CD4-positive, alpha-beta T cell treated with Interleukin-12 subunit alpha and Interleukin-12 subunit beta, for 1 hour (primary cell): ENCODE measurements around the gene WDR59.
"Not testable (repeated sequence)": the region's sequence is repeated elsewhere in the genome, so short reads cannot be mapped to it uniquely, and the experiment has no call there.

ENCODE experiments used
- DNase-seq: peaks from one replicate; pipeline ENCODE4 v3.0.0-alpha.2; 2020

WDR59 gene, protein sequence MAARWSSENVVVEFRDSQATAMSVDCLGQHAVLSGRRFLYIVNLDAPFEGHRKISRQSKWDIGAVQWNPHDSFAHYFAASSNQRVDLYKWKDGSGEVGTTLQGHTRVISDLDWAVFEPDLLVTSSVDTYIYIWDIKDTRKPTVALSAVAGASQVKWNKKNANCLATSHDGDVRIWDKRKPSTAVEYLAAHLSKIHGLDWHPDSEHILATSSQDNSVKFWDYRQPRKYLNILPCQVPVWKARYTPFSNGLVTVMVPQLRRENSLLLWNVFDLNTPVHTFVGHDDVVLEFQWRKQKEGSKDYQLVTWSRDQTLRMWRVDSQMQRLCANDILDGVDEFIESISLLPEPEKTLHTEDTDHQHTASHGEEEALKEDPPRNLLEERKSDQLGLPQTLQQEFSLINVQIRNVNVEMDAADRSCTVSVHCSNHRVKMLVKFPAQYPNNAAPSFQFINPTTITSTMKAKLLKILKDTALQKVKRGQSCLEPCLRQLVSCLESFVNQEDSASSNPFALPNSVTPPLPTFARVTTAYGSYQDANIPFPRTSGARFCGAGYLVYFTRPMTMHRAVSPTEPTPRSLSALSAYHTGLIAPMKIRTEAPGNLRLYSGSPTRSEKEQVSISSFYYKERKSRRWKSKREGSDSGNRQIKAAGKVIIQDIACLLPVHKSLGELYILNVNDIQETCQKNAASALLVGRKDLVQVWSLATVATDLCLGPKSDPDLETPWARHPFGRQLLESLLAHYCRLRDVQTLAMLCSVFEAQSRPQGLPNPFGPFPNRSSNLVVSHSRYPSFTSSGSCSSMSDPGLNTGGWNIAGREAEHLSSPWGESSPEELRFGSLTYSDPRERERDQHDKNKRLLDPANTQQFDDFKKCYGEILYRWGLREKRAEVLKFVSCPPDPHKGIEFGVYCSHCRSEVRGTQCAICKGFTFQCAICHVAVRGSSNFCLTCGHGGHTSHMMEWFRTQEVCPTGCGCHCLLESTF

DNA sequence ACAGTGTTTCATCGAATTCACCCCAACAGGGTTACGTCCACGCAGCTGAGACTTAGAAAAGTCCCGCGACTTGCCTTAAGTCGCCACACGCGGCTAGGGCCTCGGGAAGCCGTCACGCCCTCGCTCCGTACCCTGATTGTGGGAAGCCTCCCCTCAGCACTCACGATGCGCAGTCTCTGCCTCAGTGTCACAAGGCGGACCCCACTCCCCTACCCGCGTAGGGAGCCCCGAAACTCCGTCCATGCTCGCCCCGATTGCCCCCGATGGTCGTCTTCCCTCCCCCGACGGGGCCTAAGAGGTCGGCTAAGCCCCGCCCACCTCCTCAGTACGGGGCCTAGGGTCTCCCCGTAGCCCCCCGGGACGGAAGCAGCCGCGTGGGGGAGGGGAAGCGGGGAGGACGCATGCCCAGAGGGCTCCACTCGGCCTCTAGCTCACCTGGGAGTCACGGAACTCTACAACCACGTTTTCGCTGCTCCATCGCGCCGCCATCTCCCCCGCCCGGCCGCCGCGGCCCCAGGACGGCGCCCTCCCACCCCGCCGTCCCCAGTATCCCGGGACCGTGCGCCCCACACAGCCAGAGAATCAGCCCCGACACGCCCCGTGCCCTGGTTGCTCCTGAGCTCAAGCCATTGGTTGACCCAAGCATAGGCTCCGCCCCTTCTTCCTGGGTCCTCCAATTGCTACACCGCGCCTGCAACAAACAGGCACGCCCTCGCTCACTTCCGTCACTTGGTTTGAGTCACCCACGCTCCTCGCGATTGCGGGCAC lies at the start of gene WDR59:
WDR59 (minus strand) TSS at position 595 of the 768 bp plus-strand sequence; CDS start at position 489, 106 bp downstream.
- peak; percentile 99 for DNase-seq

DNA sequence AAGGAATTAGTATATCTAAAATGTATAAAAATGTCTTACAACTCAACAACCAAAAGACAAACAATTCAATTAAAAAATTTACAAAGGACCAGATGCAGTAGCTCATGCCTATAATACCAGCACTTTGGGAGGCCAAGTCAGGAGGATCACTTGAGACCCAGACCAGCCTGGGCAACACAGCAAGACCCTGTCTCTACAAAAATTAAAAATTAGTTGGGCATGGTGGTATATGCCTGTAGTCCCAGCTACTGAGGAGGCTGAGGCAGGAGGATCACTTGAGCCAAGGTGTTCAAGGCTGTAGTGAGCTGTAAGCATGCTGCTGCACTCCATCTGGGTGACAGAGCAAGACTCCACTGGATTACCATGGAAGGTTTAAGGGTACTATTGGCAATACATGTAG lies 47.7 kb upstream of the WDR59 start:
- DNase-seq, result no peak

DNA sequence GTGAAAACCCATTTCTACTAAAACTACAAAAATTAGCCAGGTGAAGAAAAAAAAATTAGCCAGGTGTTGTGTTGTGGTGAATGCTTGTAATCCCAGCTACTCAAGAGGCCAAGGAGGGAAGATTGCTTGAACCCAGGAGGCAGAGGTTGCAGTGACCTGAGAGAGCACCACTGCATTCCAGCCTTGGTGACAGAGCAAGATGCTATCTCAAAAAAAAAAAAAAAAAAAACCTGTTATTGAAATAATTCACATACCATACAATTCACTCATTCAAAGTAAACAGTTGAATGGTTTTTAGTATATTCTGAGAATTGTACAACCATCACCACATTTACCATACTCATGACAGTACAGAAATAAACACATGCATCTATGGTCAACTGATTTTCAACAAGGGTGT lies 44.9 kb upstream of the WDR59 start:
- no peak for DNase-seq

DNA sequence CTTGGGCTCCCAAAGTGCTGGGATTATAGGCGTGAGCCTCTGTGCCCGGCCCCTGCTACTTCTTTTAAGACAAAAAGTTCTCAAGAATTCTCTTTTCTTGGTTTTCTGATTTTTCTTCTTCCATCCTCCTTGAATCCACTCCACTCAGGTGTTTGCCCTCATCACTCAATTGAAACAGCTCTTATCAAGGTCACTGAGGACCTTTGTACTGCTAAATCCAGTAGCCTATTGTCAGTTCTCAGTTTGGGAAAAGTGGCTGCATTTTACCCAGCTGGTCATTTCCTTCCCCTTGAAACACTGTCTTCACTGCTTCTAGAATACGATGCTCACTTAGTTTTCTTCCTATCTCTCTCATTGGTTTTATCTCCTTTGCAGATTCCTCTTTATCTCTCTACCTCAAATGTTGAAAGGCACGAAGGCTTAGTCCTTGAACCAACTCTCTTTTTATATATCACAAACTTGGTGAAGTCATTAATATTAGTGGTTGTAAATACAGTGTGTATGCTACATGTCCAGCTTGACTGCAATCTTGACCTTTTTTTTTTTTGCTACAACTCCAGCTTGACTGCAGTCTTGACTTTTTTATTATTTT lies 43.7 kb upstream of the WDR59 start:
- DNase-seq, result no peak

DNA sequence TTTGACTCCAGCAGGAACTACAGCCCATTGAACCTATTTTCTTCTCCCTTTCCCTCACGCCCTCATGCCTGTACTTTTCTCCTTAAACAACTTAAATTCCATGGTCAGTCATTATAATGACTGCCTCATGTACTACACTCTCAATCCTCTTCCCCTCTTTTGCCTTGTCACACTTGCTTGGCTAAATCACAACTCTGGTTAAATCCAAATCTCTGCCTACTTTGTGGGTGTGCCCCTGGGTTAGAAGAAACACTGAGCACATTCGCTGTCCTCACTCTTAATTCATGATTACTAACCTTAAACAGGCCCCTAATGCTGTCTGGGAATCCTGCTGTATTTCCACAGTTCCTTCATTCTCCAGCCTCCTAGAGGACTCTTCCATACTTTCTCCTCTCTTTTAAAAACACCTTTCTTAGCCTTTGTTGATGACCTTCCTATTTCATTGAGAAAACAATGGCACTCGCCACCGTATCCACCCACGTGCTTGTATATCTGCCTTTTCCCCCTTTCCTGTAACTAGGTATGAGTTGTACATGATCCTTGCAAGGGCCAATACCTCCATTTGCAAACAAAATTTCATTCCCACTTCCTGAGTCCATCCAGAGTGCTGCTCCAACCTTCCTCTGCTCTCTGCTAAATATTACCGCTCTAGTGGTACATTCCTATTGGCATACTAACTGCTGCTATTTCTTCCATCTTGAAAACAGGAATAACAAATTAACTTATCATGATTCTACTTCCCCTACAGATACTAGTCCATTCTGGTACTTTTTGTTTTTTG lies 42.8 kb upstream of the WDR59 start:
- no peak for DNase-seq

DNA sequence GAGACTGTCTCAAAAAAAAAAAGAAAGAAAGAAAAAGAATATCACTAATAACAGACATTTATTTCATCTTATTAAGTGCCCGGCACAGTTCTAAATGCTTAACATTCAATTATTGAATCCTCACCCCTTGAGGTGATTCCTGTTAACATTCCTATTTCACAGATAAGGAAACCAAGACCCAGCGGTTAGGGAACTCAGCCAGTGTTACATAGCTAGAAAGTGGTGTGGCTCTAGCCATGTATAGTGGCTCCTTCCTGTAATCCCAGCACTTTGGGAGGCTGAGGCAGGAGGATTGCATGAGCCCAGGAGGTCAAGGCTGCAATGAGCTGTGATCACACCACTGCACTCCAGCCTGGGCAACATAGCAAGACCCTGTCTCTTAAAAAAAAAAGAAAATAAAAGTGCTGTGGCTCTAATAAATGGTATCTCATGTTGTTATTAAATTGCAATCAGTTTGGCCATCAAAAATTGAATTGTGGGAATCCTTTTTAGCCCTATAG lies 42.0 kb upstream of the WDR59 start:
- DNase-seq, result no peak

DNA sequence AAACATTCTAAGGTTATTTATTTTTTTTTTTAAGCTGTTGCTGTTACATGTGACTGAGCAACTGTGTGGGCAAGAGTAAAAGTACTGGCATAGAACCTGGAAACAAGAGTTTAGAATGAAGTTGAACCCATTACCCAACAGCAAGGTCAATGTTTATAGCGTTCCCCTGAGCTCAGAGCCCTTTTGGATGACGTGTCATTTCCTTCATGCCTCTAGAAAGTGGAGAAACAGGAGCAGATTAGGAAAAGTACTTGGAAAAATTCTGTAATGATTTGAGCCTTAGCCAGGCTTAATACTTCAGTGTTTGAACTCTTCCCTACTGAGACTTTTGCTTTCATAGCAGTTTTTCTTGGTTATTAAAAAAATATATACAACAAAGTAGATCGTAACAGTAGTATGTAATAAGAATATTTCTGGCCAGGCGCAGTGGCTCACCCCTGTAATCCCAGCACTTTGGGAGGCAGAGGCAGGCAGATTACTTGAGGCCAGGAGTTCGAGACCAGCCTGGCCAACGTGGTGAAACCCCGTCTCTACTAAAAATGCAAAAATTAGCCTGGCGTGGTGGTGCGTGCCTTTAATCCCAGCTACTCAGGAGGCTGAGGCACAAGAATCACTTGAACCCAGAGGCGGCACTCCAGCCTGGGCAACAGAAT lies 41.4 kb upstream of the WDR59 start:
- not testable (repeated sequence) for DNase-seq

DNA sequence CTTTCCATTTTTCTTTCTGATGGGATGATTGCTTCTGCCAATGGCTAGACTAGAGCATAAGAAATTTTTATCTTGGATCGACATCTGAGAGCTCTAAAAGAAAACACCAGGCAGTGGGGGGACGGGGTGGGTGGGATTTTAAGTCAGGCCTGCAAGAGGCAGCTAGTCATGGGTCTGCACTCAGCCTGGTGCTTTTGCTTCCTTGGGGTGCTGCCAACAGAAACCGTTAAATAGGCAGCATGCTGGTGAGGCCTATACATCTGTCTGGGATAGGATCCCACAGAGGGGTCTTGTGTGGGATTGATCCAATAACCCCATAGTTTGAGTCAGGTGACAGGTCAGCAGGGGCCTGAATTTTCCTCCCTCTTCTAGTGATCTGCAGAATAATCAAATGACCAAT lies 40.8 kb upstream of the WDR59 start:
- DNase-seq, result no peak

DNA sequence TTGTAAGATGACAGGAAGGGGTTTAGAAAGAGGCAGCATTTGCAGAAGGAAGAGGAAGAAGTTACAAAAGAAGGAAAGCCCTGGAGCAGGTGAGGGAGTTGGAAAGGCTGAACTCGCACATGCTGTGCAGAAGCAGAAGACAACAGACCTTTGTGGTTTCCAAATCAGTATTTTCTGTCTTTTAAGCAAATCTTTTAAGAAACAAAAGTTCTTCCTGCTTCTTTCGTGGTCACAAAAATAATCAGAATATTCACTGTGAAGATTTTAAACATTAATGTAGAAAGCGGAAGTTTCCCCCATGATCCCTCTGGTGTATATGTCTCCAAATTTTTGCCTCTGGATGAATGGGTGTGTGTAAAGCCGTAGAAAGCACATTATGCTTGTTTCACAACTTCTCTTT lies 39.7 kb upstream of the WDR59 start:
- no peak for DNase-seq

DNA sequence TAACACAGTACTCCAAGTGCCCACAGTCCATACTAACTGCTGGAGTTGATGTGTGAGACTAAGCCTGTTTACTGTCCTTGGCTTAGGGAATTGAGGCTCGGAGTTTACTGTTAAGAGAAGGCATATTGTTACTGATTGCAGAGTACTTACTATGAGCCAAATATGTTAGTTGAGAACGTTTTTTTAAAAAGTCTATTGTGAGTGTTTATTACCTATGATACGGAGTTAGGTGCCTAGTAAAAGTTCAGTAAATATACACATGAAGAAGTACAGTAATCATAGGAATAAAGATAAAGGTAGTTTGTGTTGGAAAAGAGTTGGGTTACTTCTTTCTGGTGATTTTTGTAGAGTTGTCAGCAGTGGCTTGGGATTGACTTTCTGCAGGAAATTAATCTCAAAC lies 39.3 kb upstream of the WDR59 start:
- no peak for DNase-seq

DNA sequence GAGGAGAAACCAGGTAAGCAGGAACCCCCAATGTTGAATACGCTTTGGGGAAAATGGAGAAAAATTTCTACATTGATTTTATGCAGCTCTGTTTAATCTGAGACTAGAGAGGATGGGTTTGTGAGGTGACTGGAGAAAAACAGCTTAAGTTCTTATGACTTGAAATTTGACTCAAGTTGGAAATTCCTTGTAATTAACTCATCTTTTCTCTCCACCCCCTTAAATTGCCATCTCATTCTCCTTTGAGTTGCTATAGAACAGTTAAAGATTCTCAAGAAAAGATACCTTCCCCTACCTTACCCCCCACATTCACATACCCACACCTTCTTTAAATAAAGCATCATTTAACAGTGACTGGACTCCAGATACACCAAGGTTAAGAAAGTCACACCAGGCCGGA lies 38.1 kb upstream of the WDR59 start:
- DNase-seq, result no peak

DNA sequence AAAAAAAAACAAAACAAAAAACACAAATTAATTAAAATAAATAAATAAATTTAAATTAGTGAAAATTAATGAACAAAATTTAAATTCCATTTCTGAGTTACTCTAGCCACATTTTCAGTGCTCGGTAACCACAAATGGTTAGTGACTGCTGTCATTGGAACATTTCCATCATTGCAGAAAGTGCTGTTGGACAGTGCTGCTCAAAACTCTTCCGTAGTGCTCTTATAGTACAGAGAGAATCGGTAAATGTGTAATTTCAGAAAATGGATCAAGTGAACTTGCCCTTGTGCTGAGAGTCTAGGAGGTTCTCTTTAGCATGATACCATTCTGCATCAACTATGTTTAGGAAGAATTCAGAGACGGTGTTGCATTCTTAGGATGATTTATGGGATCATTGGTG lies 37.6 kb upstream of the WDR59 start:
- no peak for DNase-seq

DNA sequence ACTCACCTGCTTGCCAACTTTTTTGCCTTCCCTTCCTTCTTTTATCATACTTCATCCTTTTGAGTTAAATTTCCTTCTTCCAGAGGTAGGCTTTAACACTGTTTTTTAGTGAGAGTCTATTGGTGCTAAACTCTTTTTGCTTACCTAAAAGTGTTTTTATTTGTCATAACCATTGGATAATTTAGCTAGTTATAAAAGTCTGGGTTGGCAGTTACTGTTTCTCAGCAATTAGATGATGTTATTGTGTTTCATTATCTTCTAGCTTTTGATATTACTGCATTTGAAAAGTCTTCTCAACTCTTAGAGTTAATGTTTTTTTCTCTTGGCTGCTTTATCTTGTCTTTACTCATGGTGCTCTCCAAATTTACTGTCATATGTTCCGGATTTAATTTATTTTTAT lies 36.5 kb upstream of the WDR59 start:
- no peak for DNase-seq

DNA sequence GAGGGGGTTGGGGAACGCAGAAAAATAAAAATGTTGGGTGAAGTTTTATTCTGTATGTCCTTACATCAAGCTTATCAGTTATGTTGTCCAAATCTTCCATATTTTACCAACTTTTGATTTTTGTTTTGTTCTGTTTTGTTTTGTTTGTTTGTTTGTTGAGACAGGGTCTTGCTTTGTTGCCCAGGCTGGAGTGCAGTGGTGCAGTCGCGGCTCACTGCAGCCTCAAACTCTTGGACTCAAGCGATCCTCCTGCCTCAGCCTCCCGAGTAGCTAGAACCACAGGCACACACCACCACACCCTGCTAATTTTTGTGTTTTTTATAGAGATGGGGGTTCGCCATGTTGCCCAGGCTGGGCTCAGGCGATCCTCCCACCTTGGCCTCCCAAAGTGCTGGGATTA lies 34.7 kb upstream of the WDR59 start:
- DNase-seq, result no peak

DNA sequence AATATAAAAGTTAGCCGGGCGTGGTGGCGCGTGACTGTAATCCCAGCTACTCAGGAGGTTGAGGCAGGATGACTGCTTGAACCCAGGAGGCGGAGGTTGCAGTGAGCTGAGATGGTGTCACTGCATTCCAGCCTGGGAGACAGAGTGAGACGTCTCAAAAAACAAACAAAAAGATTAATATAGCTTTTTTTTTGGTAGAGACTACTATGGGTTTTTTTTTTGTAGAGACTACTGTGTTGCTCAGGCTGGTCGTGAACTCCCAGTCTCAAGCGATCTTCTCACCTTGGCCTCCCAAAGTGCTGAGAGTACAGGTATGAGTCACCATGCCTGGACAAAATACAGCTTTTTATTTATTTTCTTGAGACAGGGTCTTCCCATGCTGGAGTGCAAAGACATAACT lies 34.1 kb upstream of the WDR59 start:
- no peak for DNase-seq

DNA sequence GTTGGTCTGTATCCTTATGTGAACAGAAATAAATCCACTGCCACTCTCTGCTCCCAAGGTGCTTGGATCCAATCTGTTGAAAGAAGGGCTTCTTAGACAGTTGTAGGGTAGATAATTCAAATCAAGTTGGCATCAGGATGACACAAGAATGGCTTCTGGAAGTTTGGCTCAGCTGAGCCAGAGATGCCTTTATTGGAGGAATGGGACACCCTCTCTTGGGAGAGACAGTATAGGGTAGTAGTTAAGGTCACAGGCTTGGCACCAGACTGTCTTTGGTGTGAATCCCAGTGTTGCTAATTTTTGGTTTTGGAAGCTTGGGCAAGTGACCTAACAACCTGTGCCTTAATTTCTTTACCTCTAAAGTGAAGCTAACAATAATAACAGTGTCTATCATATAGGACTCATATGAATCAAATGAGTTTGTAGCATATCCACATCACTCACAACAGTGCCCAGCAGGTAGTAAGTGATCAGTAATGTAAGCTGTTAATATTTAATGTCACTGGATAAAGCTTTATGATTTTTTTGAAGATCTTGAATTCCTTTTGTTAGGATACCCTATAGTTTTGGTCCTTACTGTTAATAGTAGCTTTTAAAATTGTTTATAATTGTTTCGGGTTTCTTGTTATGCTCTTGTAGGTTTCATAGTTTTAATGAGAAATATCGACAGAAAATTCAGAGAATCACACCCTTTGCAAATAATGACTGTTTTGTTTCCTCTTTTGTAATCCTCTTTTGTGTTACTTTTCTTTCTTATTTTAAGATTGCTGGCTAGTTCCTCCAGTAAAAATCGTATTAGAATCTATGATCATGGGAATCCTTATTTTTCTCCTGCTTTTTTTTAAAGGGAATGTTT lies 33.0 kb upstream of the WDR59 start:
- DNase-seq, result no peak

DNA sequence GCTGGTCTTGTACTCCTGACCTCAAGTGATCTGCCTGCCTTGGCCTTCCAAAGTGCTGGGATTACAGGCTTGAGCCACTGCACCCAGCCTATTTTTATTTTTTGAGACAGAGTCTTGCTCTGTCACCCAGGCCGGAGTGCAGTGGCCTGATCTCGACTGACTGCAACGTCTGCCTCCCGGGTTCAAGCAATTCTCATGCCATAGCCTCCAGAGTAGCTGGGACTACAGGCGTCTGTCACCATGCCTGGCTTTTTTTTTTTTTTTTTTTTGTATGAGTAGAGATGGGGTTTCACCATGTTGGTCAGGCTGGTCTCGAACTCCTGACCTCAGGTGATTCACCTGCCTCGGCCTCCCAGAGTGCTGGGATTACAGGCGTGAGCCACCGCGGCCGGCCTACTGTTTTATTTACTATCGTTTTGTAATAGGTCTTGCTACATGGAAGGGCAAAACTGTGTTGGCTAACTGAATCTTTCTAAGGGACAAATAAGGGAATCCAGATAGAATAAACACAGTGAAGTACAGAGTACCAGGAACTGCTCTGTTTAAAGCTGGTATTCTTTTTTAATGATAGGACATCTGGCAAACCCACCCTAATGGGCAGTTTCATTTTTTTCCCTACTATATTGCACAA lies 31.6 kb upstream of the WDR59 start:
- DNase-seq, result not testable (repeated sequence)

DNA sequence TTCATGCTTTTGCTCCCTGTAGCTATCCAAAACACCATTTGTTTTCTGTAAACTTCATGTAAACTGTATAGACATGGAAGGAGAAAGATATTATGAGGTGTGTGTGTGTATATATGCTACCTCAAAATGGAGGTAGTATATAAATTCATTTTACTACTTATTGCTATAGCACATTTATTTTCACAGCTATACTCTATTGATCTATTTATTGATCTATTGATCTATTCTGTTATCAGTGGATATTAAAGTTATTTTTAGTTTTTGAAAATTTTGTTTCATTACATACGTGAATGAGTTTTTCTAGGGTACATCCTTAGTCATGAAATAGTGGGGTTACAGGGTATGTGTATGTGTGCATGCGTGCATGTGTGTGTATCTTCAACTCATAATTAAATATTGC lies 29.4 kb upstream of the WDR59 start:
- no peak for DNase-seq

DNA sequence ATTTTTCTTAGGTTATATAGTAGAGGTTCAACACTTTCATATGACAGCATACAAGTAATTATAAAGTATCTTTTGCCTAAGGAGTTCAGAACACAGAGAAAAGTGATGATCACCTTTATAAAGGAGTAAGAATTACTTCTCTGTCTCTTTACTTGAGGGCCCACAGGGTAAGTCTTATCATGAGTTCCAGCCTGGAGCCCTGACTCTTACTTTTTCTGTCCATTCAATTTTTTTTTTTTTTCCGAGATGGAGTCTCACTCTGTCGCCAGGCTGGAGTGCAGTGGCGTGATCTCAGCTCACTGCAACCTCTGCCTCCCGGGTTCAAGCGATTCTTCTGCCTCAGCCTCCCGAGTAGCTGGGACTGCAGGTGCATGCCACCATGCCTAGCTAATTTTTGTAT lies 28.2 kb upstream of the WDR59 start:
- DNase-seq, result not testable (repeated sequence)
